Adrenal gland (tissue), 5 donors: ENCODE data around the gene CTCF.

ENCODE experiments used
- POLR2A ChIP-seq, 2 donors: fragments of 450-650 bp; IDR thresholded peaks; one replicate each; pipeline ENCODE4 v1.6.1; 2017; ENCODE audit warnings: antibody characterized with exemption in 2 of 2, mild to moderate bottlenecking in 2 of 2, moderate library complexity in 1 of 2
- TF ChIP-seq, protein P1 (sequence below), 6 experiments: fragments of 450-650 bp in 4 of 6; fragments of 200-600 bp in 2 of 6; sonication (generic) in 1 of 6; IDR thresholded peaks; 1 replicate in 5 of 6; 2 replicates in 1 of 6; pipeline versions ENCODE4 v1.5.1 to v1.8.0; 2016 to 2021; ENCODE audit warnings: antibody characterized with exemption in 6 of 6, mild to moderate bottlenecking in 2 of 6, moderate library complexity in 1 of 6
- donor health status: DM: no; HTN: no; CAD: no.

DNA sequence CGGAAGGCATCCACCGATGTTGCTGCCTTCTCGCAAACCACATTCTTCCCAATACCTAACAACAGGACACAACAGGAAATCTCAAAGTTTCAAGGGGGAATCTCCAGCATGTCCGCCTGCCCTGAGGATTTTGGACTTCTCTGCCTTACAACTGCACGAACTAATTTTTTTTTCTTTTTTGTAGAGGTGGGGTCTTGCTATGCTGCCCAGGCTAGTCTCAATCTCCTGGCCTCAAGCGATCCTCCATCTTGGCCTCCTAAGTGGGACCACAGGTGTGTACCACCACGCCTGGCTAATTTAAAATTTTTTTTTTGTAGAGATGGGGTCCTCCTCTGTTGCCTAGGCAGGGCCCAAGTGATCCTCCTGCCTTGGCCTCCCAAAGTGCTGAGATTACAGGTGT is 113.7 kb downstream of the CTCF start:
- TF ChIP-seq, protein P1, sequence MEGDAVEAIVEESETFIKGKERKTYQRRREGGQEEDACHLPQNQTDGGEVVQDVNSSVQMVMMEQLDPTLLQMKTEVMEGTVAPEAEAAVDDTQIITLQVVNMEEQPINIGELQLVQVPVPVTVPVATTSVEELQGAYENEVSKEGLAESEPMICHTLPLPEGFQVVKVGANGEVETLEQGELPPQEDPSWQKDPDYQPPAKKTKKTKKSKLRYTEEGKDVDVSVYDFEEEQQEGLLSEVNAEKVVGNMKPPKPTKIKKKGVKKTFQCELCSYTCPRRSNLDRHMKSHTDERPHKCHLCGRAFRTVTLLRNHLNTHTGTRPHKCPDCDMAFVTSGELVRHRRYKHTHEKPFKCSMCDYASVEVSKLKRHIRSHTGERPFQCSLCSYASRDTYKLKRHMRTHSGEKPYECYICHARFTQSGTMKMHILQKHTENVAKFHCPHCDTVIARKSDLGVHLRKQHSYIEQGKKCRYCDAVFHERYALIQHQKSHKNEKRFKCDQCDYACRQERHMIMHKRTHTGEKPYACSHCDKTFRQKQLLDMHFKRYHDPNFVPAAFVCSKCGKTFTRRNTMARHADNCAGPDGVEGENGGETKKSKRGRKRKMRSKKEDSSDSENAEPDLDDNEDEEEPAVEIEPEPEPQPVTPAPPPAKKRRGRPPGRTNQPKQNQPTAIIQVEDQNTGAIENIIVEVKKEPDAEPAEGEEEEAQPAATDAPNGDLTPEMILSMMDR (IDR thresholded peaks at IDR 0.05) = no peak
- TF ChIP-seq POLR2A (IDR thresholded peaks at IDR 0.05) = no peak
